Sigmoid colon (tissue), 7 donors: ENCODE measurements around the gene PAN2. TPM values are rescaled to one million over a fixed set of nuclear protein-coding genes. Genes with fewer than 3 reads are reported as not detected.

ENCODE experiments used
- DNase-seq: peaks from one replicate; pipeline ENCODE4 v3.0.0-alpha.2; 2019
- H3K27ac ChIP-seq, 4 donors: fragments of 200-600 bp; sonication (generic); one replicate each; pipeline ENCODE4 v1.5.1; 2016 to 2019; ENCODE audit warnings: mild to moderate bottlenecking in 1 of 4
- H3K27me3 ChIP-seq, 3 donors: fragments of 200-600 bp; sonication (generic); one replicate each; pipeline ENCODE4 v1.5.1; 2019; ENCODE audit warnings: mild to moderate bottlenecking in 1 of 3
- H3K36me3 ChIP-seq, 4 donors: fragments of 200-600 bp; sonication (generic); one replicate each; pipeline ENCODE4 v1.5.1; 2016 to 2019
- H3K4me1 ChIP-seq, 4 donors: fragments of 200-600 bp; sonication (generic); one replicate each; pipeline ENCODE4 v1.5.1; 2017 to 2019
- H3K4me3 ChIP-seq, 4 donors: fragments of 200-600 bp; sonication (generic); one replicate each; pipeline ENCODE4 v1.5.1; 2017 to 2019; ENCODE audit warnings: mild to moderate bottlenecking in 2 of 4, moderate library complexity in 1 of 4
- H3K9me3 ChIP-seq, 4 donors: fragments of 200-600 bp in 3 of 4; sonication (generic) in 3 of 4; one replicate each; pipeline versions ENCODE4 v1.5.1 to v1.6.1; 2013 to 2019
- CTCF ChIP-seq, 4 experiments: fragments of 450-650 bp in 3 of 4; fragments of 200-600 bp in 1 of 4; IDR thresholded peaks; one replicate each; pipeline ENCODE4 v1.5.1; 2016 to 2019; ENCODE audit warnings: antibody characterized with exemption in 4 of 4, mild to moderate bottlenecking in 3 of 4, moderate library complexity in 2 of 4
- EP300 ChIP-seq, 4 donors: sonication (generic); formaldehyde crosslinking; IDR thresholded peaks; one replicate each; pipeline ENCODE4 v1.6.1; 2017; ENCODE audit warnings: antibody characterized with exemption in 4 of 4
- POLR2A ChIP-seq, 2 donors: fragments of 450-650 bp; IDR thresholded peaks; one replicate each; pipeline ENCODE4 v1.6.1; 2016; ENCODE audit warnings: antibody characterized with exemption in 2 of 2, mild to moderate bottlenecking in 2 of 2, moderate library complexity in 2 of 2
- POLR2AphosphoS5 ChIP-seq, 4 donors: sonication (generic); formaldehyde crosslinking; IDR thresholded peaks; one replicate each; pipeline ENCODE4 v1.6.1; 2017; ENCODE audit warnings: antibody characterized with exemption in 4 of 4
- WGBS, 2 donors: extraction: QIAGEN DNeasy Blood & Tissue Kit; methylation state at CpG; one replicate each; pipeline ENCODE4 v1.1.7; 2013; 5-methylcytosine and 5-hydroxymethylcytosine counted together
- intact Hi-C: fragments of 100-400 bp; cut with DNase I; formaldehyde crosslinking; loops from one replicate; pipeline ENCODE4 v1.15.1; 2023
- polyA plus RNA-seq, 3 donors: library from polyadenylated mRNA; stranded (reverse); fragments of 200-250 nt; gene quantifications; one replicate each; pipeline ENCODE4 v1.2.3, GENCODE V29; 2013
- total RNA-seq, 4 donors: library from RNA; depleted of rRNA; stranded (reverse); fragments of >200 nt; gene quantifications; one replicate each; pipeline ENCODE4 v1.1.0, GENCODE V29; 2016
- donor health status: healthy with polysubstance abuse.
- donor health status: Bipolar disorder and iron deficiency.
- donor health status: healthy.

The PAN2 gene
- total and polyA plus RNA-seq, 7 donors: 5.4 to 67.0 (median 30.0) TPM

- no peaks in the 10 kb centered on the region for H3K9me3 ChIP-seq
- no peak for DNase-seq
- H3K4me3 ChIP-seq: no peak overlapping the region
- no peaks in the 10 kb centered on the region for H3K4me1 ChIP-seq
- H3K27me3 ChIP-seq: no peaks in the 10 kb centered on the region
- intact Hi-C loops: no loop called here
- no peak overlapping the region for H3K27ac ChIP-seq
- WGBS, 2 donors: 24 to 45% methylated on average over 1 of the region's 1 CpG
- TF ChIP-seq CTCF (IDR thresholded peaks at IDR 0.05) (no peak), EP300 (IDR thresholded peaks at IDR 0.05) (no peak), POLR2AphosphoS5 (IDR thresholded peaks at IDR 0.05) (no peak), POLR2A (IDR thresholded peaks at IDR 0.05) (no peak)
- peaks cover 14 to 45% (median 28%) of the 10 kb centered on the region in 4 donors for H3K36me3 ChIP-seq
These were observed 7.8 kb upstream of the PAN2 start for GRCh38 chr12:56341616-56342015.

- Histone ChIP-seq H3K27ac (no peak overlapping the region), H3K27me3 (no peaks in the 10 kb centered on the region), H3K4me3 (no peak overlapping the region), H3K4me1 (peaks cover 0 to 10% (median 2%) of the 10 kb centered on the region in 4 donors), H3K9me3 (no peaks in the 10 kb centered on the region), H3K36me3 (peaks cover 11 to 20% (median 16%) of the 10 kb centered on the region in 4 donors)
- TF ChIP-seq EP300 (IDR thresholded peaks at IDR 0.05) (no peak), POLR2AphosphoS5 (IDR thresholded peaks at IDR 0.05) (no peak), CTCF (IDR thresholded peaks at IDR 0.05) (no peak), POLR2A (IDR thresholded peaks at IDR 0.05) (no peak)
- 90 to 96% methylated on average over 1 of the region's 1 CpG for WGBS, 2 donors
- intact Hi-C loops: no loop called here
- DNase-seq: no peak
These were observed 5.3 kb upstream of the PAN2 start for GRCh38 chr12:56339158-56339422.

- Histone ChIP-seq H3K27ac (no peak within 1 kb of the TSS), H3K36me3 (peaks cover 6 to 14% (median 10%) of the 10 kb centered on the region in 4 donors), H3K4me1 (peaks cover 0 to 10% (median 2%) of the 10 kb centered on the region in 4 donors), H3K9me3 (no peaks in the 10 kb centered on the region), H3K27me3 (no peaks in the 10 kb centered on the region), H3K4me3 (no peak within 1 kb of the TSS)
- intact Hi-C loops: no loop called here
- WGBS, 2 donors: 34 to 66% methylated on average over 9 of the region's 9 CpGs
- TF ChIP-seq POLR2AphosphoS5 (IDR thresholded peaks at IDR 0.05) (no peak), EP300 (IDR thresholded peaks at IDR 0.05) (no peak), POLR2A (IDR thresholded peaks at IDR 0.05) (no peak), CTCF (IDR thresholded peaks at IDR 0.05) (no peak)
- no peak for DNase-seq
These were observed 4.7 kb upstream of the PAN2 start, which contains the start of gene IL23A for GRCh38 chr12:56338308-56339157. TSS of gene IL23A (plus strand) at chr12:56338884. CDS start at chr12:56339045, 161 bp downstream.

- Histone ChIP-seq H3K4me1 (peaks cover 0 to 16% (median 8%) of the 10 kb centered on the region in 4 donors), H3K27ac (no peak overlapping the region), H3K9me3 (no peaks in the 10 kb centered on the region), H3K4me3 (no peak overlapping the region), H3K36me3 (peaks cover 0 to 7% (median 4%) of the 10 kb centered on the region in 4 donors), H3K27me3 (no peaks in the 10 kb centered on the region)
- intact Hi-C loops: no loop called here
- no peak for DNase-seq
- TF ChIP-seq EP300 (IDR thresholded peaks at IDR 0.05) (no peak), POLR2AphosphoS5 (IDR thresholded peaks at IDR 0.05) (no peak), CTCF (IDR thresholded peaks at IDR 0.05) (no peak), POLR2A (IDR thresholded peaks at IDR 0.05) (no peak)
- 86% methylated on average over 8 of the region's 8 CpGs for WGBS, 2 donors
These were observed 4.0 kb upstream of the PAN2 start for GRCh38 chr12:56337753-56338251.
